ENCODE results near the gene SEC11C. TPM values are rescaled to one million over a fixed set of nuclear protein-coding genes. Genes with fewer than 3 reads are reported as not detected.

The SEC11C gene
- polyA plus RNA-seq, 3 donors = 14.9 to 98.4 (median 98.0) TPM

- TF ChIP-seq CTCF (IDR thresholded peaks at IDR 0.05) = no peak
- H3K9me3 ChIP-seq (replicated peaks in 1 of 2; ENCODE audit: control insufficient read depth in 1 of 2, insufficient read depth in 1 of 2, low read length in 2 of 2) = no peaks in the 10 kb centered on the region
- no peaks in the 10 kb centered on the region for H3K4me1 ChIP-seq (ENCODE audit: control insufficient read depth in 1 of 2, insufficient read depth in 2 of 2, low read length in 2 of 2)
- WGBS (ENCODE audit: insufficient coverage) = 81% methylated on average over 2 of the region's 7 CpGs
- H3K27me3 ChIP-seq (ENCODE audit: control insufficient read depth in 2 of 2, insufficient read depth in 2 of 2, low read length in 2 of 2) = no peaks in the 10 kb centered on the region
- H3K9me3 Mint-ChIP-seq = peaks cover 0 to 3% (median 0%) of the 10 kb centered on the region in 7 donors
- no peak overlapping the region for H3K27ac Mint-ChIP-seq
- no peaks in the 10 kb centered on the region for H3K4me1 Mint-ChIP-seq
- no peaks in the 10 kb centered on the region for H4K20me1 ChIP-seq (ENCODE audit: insufficient read depth, low read length)
- no peak overlapping the region for H3K27ac ChIP-seq (ENCODE audit: low read depth in 1 of 2, low read length in 2 of 2)
- H3K79me2 ChIP-seq (ENCODE audit: insufficient read depth, low read length) = no peaks in the 10 kb centered on the region
- H3K36me3 ChIP-seq (replicated peaks in 1 of 2; ENCODE audit: control insufficient read depth in 1 of 2, insufficient read depth in 2 of 2, low read length in 2 of 2) = no peaks in the 10 kb centered on the region
- no peak for DNase-seq
- H3K4me3 ChIP-seq (replicated peaks in 1 of 3; ENCODE audit: low read depth in 2 of 3, low read length in 3 of 3) = no peak overlapping the region
- no peaks in the 10 kb centered on the region for H3K36me3 Mint-ChIP-seq
- intact Hi-C loops (cut with micrococcal nuclease) = no loop called here
- H3K27me3 Mint-ChIP-seq (ENCODE audit: low read depth in 3 of 3) = peaks cover under 1 to 6% (median 5%) of the 10 kb centered on the region in 3 donors
- H3K4me2 ChIP-seq (replicated peaks; ENCODE audit: extremely low read depth, low read length, poor library complexity, severe bottlenecking) = no peak overlapping the region
- no peak overlapping the region for H3K9ac ChIP-seq (ENCODE audit: insufficient read depth, low read length, poor library complexity, severe bottlenecking)
- no peak overlapping the region for H2AFZ ChIP-seq (ENCODE audit: insufficient read depth, low read depth, low read length, poor library complexity, severe bottlenecking)
- H3K4me3 Mint-ChIP-seq = no peak overlapping the region
Observed at GRCh38 chr18:59093668-59094067, 46.0 kb upstream of the SEC11C start.

GRCh38 chr18:59094569-59094968 is 45.1 kb upstream of the SEC11C start:
- Histone ChIP-seq H3K9ac (ENCODE audit: insufficient read depth, low read length, poor library complexity, severe bottlenecking) (no peak overlapping the region), H2AFZ (ENCODE audit: insufficient read depth, low read depth, low read length, poor library complexity, severe bottlenecking) (no peak overlapping the region), H3K9me3 (replicated peaks in 1 of 2; ENCODE audit: control insufficient read depth in 1 of 2, insufficient read depth in 1 of 2, low read length in 2 of 2) (no peaks in the 10 kb centered on the region), H3K4me2 (replicated peaks; ENCODE audit: extremely low read depth, low read length, poor library complexity, severe bottlenecking) (no peak overlapping the region), H3K4me3 (replicated peaks in 1 of 3; ENCODE audit: low read depth in 2 of 3, low read length in 3 of 3) (no peak overlapping the region), H4K20me1 (ENCODE audit: insufficient read depth, low read length) (no peaks in the 10 kb centered on the region), H3K4me1 (ENCODE audit: control insufficient read depth in 1 of 2, insufficient read depth in 2 of 2, low read length in 2 of 2) (no peaks in the 10 kb centered on the region), H3K36me3 (replicated peaks in 1 of 2; ENCODE audit: control insufficient read depth in 1 of 2, insufficient read depth in 2 of 2, low read length in 2 of 2) (no peaks in the 10 kb centered on the region), H3K79me2 (ENCODE audit: insufficient read depth, low read length) (no peaks in the 10 kb centered on the region), H3K27ac (ENCODE audit: low read depth in 1 of 2, low read length in 2 of 2) (no peak overlapping the region), H3K27me3 (ENCODE audit: control insufficient read depth in 2 of 2, insufficient read depth in 2 of 2, low read length in 2 of 2) (no peaks in the 10 kb centered on the region)
- Mint-ChIP-seq H3K27ac (no peak overlapping the region), H3K27me3 (ENCODE audit: low read depth in 3 of 3) (peaks cover 2 to 5% (median 5%) of the 10 kb centered on the region in 3 donors), H3K4me1 (no peaks in the 10 kb centered on the region), H3K36me3 (no peaks in the 10 kb centered on the region), H3K4me3 (no peak overlapping the region), H3K9me3 (peaks cover 0 to 3% (median 0%) of the 10 kb centered on the region in 7 donors)
- intact Hi-C loops (cut with micrococcal nuclease) = no loop called here
- no peak for DNase-seq
- no peak for TF ChIP-seq CTCF (IDR thresholded peaks at IDR 0.05)
- WGBS (ENCODE audit: insufficient coverage) = 98% methylated on average over 5 of the region's 5 CpGs

Measured in CD14-positive monocyte (primary cell).